GM18498 (cell line): Measurements from ENCODE around the gene CACNA1E.

Experiments used
- ATAC-seq: cut with Tn5 transposase; IDR thresholded peaks from one replicate; pipeline ENCODE4 v1.9.1; 2021; ENCODE audit warnings: mild to moderate bottlenecking, moderate library complexity; ENCODE audit not compliant: unreplicated experiment

CACNA1E gene

DNA sequence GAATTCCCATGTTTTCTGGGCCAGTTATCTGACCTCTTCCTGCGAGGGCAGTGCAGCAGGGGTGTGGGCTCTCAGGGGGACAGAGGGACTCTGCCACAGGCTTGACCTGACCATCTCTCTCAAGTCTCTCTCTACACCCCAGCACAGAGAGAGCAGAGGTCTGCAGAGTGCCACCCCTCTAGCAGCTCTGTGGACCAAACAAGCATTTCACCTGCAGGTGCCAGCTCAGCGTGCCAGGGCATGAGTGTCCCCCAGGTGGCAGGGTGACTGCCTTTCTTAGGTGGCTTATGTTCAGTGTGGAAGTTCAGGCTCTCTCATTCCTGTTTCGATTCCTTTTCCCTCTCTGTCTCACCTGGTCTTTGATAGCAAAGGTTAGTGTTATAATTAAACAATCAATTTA lies 191.3 kb downstream of the CACNA1E start:
- no peak for ATAC-seq

DNA sequence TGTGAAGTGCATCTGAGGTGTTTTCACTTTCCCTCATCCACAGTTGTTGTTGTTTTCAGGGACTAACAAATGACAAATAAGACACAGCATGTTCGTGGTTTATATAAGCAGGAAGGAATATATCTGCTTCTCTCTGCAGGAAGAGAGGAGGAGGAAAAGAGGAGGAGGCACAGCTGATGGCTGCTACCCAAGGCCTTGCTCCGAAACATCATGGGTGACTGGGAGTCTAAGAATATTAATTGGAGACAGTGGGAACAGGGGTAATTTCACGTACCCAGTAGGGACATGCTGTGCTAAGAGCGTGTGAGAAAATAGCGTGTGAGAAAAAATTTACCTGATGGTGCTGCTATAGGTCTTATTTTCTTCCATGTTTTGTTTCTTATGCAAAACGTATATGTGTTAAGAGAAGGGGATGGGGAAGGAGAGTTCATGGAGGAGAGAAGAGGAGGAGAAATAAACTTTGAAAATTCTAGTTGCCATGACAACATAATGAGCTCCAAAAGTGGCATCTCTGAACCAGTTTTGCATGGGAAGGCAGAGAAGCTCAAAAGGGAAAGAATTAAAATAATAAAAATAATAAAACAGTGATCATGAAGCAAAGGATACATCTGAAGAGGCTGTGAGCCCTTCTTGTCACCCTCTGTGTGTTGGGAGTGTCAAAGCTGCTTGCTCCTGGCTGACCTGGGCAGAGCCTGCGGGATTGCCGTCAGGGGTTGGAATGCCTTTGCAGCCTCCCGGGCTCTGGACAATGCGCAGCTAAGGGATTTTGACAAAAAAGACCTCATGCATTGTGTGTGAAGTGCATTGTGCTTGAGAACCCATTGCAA lies 192.0 kb downstream of the CACNA1E start:
- no peak for ATAC-seq

DNA sequence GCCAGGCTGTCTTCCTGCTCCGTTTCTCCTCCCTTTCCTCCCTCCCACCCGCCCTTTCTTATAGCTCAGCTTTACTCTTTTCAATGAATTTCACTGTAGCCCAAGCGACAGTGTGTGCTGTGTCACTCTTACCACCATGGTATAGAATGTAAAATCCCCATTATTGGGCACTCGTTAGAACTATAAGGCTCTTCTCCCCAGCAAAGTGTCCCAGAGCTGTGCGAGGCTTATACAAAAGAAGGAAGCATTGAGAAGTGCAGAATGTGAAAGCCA lies 192.5 kb downstream of the CACNA1E start:
- ATAC-seq, result no peak

DNA sequence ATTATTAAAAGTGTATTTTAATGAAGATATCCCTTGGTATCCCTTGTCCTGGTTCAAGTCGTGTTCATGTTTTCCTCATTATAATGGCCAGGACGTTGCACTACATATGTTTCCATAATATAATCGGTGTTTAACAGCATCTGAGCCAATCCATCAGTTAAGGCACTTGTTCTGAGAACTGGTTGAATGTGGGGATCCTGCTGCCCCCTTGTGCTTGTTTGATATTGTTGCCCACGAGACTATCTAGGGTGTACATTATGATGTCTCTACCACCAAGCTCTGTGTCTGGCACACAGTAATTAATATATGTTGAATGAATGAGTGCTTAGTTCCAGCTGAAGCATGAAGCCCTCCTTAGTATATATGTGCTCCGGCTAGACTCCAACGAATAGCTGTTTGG lies 193.0 kb downstream of the CACNA1E start:
- peak; percentile 71 for ATAC-seq

DNA sequence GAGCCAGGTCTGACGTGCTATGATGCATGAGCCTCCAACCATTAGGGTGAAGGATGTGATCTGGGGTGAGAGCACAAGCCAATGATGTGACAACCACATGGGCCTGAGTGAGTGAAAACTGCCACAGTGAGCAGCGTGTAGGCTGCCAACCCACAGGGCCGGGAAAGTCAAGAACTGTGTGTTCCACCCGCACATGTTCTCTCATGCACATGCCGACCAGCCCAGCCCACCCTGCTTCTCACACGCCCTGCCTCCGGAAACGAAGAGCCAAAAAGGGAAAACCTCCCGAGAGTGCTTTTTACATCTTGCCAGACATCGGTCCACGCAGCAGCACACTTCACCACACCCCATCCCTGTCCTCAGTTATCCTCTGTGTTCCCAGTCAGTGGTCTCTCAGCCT lies 197.0 kb downstream of the CACNA1E start:
- ATAC-seq, result no peak

DNA sequence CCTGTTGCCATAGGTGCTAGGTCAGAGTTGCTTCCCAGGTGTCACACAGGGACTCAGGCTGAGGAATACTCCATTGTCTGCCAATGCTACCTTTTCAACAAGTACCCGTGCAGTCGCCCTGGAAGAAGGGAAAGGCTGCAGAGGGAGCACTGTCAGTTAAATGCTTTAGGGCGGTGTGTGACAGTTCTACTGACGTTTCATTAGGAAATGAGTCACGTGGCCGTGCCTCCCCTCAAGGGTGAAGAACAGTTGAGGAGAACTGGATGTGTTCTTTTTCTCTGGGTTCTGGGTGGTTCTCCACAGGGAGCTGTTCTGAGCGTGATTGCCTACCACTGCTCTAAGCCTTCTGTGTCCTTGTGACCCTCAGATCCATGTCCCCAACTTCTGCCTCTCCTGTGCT lies 197.6 kb downstream of the CACNA1E start:
- no peak for ATAC-seq

DNA sequence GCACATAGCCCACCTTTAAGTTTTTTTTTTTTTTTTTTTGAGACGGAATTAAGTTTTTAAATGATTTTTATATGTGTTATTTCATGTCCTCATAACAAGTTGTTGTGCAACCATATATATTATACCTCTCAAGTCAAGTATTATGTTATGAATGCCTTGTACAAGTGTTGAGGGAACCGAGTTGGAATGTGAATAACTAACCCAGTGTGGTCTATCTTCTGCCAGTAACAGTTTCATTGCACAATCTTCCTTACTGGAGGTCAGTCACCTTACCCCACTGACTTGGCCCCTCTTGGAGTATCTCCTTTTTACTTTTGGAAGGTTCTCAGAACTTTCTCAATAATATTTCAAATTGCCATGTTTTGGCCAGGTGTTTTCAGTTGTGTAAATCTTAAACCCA lies 201.9 kb downstream of the CACNA1E start:
- no peak for ATAC-seq

DNA sequence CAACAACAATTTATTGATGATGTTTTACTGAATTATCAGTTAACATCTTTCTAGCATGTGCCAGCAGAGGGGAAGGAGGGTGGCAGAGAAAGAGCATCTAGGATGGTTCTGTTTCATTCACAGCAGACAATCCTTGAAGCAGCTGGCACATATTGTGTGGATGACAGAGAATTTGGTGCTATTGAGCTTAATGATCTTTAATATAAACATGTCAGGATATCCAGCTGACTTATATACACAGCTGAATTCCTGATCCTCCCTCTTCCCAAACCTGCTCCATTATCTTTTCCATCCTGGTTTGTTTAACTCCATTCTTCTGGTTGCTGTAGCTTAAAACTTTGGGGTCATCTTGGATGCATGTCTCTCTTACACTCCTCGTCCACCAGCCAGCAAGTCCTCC lies 218.6 kb downstream of the CACNA1E start:
- no peak for ATAC-seq

DNA sequence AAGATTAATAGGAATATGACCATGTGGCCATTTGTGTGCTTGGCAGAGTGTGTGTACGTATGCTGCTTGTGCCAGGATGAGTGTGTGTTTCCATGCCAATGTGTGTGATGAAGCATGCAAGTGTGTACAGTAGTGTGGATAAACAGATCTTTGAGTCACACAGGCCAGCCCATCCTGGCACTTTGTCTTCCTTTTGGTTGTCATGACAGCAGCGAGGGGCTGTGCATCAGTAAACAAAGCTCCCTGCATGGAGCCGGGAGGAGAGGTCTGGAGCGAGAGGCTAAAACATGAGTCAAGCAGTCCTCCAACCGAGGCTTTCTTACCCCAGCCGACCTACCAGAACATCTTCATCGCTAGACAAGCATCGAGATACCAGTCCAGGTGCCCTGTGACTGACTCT lies 221.2 kb downstream of the CACNA1E start:
- ATAC-seq, result no peak

DNA sequence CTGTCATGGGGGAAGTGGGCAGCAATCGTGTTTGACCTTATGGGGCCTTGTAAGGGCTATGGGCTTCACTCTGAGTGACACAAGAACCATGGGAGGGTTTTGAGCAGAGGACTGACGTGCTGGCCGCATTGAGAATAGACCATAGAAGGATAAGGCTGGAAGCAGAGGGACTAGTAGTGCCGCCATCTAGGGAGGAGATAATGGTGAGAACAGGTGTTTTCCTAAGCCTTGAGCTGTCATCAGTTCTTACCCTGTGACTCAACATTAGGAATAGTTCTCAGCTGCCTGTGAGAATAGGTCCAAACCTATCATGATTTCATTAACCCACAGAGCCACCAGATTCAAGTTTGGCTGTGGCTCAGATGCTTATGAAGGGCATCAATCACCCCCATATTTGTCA lies 228.5 kb downstream of the CACNA1E start:
- no peak for ATAC-seq

DNA sequence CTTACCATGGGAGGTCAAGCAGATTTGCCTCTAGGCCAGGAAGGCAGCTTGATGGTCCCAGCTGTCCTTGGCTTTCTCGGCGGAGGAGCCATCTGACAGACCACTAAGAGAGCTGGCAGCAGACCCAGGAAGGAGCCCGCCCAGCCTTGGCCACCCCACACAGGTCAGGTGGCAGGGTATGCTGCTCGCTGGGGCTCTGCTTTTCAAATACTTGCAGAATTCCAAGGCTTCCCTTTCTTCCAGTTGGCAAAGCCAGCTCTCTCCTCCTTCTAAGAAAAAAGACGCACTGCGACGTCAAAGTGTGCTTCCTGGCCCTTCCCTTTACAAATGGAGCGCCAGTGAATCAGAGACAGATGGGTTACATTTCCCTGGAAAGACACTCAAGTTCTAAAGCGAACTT lies 229.4 kb downstream of the CACNA1E start:
- no peak for ATAC-seq

DNA sequence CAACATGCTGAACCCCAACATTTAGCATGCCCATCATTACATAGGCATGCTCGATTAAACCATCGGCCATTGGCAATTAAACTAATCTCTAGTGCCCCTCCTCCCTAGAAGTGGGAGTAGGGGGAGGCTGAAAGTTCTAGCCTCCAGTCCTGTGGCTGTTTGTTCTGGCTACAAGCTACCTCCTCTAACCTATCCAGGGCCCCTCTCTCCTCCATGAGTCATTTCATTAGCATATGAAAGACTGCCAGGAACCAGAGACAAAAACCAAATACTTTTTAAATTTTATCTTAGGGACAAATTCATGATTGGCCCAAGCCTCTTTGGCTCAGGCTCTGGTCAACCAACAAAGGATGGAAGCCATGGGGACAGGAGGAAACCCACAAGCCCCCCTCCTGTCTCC lies 231.1 kb downstream of the CACNA1E start:
- no peak for ATAC-seq

DNA sequence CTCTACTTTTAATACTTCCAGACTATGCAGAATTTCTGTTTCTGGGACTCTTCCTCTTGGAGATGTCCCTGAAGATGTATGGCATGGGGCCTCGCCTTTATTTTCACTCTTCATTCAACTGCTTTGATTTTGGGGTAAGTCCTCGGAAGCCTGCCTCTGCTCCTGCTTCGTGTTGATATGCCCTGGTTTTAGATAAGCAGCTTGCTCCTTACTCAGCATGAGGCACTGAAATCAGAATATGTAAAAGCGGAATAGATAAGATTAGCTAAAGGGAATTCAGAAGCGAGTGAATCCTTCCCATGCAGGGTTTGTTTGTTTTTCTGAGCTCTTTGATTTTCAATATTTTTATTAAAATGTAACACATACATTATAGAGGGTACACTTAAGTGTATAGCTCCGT lies 234.7 kb downstream of the CACNA1E start:
- no peak for ATAC-seq

DNA sequence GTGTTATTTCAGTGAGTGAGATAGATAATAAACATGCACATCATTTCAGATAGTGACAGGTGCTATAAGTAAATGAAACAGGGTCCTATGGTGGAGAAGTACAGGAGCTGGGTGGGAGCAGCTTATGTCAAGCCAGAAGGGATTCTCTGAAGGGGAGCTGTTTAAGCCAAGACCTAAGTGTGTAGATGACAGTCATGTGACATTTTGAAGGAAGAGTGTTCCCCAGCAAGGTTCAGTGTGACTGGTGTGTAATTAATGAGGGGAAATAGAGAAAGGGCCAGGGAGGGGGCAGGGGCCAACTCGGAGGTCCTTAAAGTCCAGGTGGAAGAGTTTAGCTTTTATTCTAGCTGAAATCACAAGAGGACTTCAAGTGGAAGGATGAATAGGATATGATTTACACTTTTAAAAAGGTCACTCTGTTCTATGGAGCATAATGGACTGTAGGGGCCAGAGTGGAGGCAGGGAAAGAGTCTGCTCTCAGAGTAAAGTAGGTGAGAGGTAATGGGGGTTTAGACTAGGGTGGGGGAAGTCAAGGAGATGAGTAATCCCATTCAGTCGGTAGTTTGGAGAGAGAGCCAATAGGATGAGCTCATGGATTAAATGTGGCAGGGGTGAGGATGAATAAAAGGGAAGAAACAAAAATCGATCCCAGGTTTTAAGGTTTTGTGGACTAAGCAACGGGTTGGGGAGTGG lies 243.1 kb downstream of the CACNA1E start:
- no peak for ATAC-seq

DNA sequence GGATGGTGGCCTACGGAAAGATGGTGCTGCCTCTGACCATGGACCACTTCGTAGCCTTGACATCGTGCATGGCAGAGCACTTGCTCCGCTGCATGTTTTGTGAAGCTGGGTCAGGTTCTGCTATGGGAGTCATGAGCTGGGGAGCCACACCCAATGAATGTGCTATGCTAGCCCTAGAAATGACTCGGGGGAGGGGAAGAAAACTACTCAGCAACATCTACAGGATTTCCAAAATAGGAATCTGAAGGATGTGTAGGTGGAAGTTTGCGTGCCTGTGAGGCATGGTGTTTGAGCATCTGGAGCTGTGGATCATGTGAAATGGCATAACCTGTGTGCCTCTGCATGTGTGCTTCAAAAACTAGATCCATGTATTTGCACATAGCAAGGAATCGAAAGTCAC lies 247.3 kb downstream of the CACNA1E start:
- no peak for ATAC-seq

DNA sequence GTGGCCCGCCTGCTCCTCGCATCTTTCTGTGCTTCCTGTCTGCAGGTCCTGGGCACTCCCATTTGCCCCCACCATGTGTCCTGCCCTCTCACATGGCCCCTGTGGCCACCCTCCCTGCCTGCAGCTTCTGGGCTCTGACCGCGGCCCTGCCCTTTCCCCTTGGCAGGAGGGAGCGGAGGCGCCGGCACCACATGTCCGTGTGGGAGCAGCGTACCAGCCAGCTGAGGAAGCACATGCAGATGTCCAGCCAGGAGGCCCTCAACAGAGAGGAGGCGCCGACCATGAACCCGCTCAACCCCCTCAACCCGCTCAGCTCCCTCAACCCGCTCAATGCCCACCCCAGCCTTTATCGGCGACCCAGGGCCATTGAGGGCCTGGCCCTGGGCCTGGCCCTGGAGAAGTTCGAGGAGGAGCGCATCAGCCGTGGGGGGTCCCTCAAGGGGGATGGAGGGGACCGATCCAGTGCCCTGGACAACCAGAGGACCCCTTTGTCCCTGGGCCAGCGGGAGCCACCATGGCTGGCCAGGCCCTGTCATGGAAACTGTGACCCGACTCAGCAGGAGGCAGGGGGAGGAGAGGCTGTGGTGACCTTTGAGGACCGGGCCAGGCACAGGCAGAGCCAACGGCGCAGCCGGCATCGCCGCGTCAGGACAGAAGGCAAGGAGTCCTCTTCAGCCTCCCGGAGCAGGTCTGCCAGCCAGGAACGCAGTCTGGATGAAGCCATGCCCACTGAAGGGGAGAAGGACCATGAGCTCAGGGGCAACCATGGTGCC lies 249.1 kb downstream of the CACNA1E start:
- ATAC-seq, result no peak

DNA sequence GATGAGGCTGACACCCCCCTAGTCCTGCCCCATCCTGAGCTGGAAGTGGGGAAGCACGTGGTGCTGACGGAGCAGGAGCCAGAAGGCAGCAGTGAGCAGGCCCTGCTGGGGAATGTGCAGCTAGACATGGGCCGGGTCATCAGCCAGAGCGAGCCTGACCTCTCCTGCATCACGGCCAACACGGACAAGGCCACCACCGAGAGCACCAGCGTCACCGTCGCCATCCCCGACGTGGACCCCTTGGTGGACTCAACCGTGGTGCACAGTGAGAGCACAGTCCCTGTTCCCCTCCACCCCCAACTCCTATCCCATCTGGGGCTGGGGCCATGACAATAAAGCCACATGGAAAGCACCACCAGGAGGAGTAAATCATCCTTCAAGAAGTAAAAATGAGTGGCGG lies 250.2 kb downstream of the CACNA1E start:
- ATAC-seq, result no peak

DNA sequence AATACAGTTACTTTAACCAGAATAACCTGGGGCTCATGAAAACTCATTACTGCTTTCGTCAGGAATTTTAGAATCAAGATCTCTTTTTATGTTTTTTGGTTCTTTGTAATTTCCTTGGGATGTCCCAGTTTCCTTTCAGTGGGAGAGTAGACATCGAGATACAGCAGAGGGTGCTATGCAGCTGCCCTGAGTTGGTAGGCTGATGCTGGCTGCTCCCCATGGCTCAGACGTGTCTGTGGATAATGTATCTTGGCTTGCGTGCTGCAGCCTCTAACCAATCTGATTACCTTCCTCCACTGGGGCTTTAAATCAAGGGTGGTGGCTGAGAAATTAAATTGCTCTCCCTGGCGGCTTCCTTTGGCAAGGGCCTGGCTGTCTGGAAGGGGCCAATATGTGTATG lies 253.7 kb downstream of the CACNA1E start:
- ATAC-seq, result no peak

DNA sequence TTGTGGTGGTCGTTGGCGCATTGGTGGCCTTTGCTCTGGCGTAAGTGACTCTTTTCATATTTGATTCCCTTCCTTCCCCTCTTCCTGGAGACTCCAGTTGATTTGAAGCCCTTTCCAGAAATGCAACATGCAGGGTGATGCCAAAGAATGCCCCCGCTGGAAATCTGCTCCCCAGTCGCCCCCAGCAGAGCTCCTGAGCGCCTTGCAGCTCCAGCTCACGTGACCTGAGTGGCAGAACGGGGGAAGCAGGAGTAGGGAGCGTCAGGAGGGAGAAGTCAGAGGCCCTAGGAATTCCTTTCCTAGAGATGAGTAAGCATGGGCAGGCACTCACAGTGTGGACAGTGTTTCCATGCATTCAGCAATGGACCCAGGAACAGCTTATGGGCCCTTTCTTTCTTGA lies 255.9 kb downstream of the CACNA1E start:
- ATAC-seq, result no peak

DNA sequence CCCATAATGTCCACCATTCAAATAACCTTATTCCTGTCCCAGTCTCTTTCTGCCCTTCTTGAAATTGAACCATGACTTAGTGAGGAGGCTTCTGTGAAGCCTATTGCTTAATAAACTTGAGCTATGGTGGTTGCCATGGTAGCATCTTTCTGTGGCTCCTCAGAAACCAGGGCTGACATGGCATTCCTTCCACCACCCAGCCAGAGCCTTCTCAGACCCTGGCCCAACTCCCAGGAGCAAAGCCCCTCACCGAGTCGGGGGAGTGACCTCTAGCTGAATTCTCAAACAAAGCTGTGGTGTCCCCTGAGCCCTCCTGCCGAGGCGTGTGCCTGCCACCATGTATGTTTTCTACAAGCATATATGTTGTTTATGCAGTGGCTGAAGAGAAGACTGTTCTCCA lies 259.1 kb downstream of the CACNA1E start:
- ATAC-seq, result no peak

DNA sequence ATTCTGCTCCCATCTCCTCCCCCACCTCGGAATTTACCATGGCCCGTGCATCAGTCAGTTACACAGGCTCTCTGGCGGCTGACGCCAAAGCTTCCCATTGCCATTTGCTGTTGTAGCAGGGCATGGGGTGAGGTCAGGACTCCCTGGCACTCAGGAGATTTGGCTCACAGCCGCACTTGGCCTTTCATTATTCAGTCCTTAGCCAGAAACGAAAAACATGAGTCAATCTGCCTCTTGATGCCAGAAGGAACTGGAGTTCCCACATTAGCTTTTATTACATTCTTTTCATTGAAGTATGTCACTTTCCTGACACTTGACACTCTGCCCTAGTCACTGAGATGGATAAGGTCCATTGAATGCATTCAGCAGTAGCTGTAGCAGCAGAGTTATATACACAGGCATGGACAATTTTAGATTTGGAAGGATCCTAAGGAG lies 260.6 kb downstream of the CACNA1E start:
- ATAC-seq, result no peak

DNA sequence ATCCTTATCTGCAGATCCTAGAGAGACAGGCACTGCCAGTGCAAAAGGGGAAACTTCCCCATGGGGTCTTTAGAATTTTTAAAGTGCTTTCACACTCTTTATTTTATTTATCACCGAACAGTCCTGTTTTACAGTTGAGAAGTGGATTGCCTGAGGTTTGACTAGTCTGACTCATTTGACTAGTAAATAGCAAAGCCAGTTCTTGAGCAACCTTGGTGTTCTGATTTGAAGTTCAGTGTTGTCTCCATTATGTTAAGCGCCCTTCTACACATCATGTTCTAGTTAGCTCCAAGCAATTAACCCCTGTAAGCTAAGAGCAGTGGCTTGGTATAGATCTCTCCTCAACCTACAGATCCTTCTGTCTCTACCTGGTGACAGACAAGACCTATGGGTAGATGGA lies 262.9 kb downstream of the CACNA1E start:
- no peak for ATAC-seq
